Tibial artery (tissue), 4 donors: ENCODE data around the gene TNFSF18.

ENCODE experiments used
- DNase-seq, 2 donors: peaks; one replicate each; pipeline ENCODE4 v3.0.0-alpha.2; 2019
- H3K27ac ChIP-seq, 2 donors: fragments of 200-600 bp; sonication (generic) in 1 of 2; 1 replicate in 1 of 2; 2 replicates in 1 of 2; pipeline ENCODE4 v1.5.1; 2018 to 2019; ENCODE audit warnings: mild to moderate bottlenecking in 1 of 2
- H3K27me3 ChIP-seq, 2 donors: fragments of 200-600 bp; sonication (generic) in 1 of 2; one replicate each; pipeline versions ENCODE4 v1.5.1 to v1.6.0; 2016 to 2019
- H3K36me3 ChIP-seq, 3 donors: fragments of 200-600 bp; sonication (generic) in 2 of 3; one replicate each; pipeline ENCODE4 v1.5.1; 2016 to 2019; ENCODE audit warnings: mild to moderate bottlenecking in 2 of 3
- H3K4me1 ChIP-seq, 4 donors: fragments of 200-600 bp; sonication (generic) in 2 of 4; 1 replicate in 3 of 4; 2 replicates in 1 of 4; pipeline ENCODE4 v1.5.1; 2016 to 2019
- H3K4me3 ChIP-seq, 2 donors: fragments of 200-600 bp; sonication (generic) in 1 of 2; 1 replicate in 1 of 2; 2 replicates in 1 of 2; pipeline ENCODE4 v1.5.1; 2018 to 2019; ENCODE audit warnings: mild to moderate bottlenecking in 2 of 2
- H3K9me3 ChIP-seq, 3 donors: fragments of 200-600 bp; sonication (generic) in 1 of 3; one replicate each; pipeline ENCODE4 v1.5.1; 2016 to 2019
- intact Hi-C: fragments of 100-400 bp; cut with DNase I; formaldehyde crosslinking; loops from one replicate; pipeline ENCODE4 v1.15.0; 2023; ENCODE audit warnings: low total_unique reads
- TF ChIP-seq, protein P1 (sequence below), 2 experiments: fragments of 200-600 bp in 1 of 2; fragments of 450-650 bp in 1 of 2; IDR thresholded peaks; one replicate each; pipeline ENCODE4 v1.5.1; 2017 to 2019; ENCODE audit warnings: antibody characterized with exemption in 2 of 2, mild to moderate bottlenecking in 1 of 2, moderate library complexity in 1 of 2

Gene TNFSF18

DNA sequence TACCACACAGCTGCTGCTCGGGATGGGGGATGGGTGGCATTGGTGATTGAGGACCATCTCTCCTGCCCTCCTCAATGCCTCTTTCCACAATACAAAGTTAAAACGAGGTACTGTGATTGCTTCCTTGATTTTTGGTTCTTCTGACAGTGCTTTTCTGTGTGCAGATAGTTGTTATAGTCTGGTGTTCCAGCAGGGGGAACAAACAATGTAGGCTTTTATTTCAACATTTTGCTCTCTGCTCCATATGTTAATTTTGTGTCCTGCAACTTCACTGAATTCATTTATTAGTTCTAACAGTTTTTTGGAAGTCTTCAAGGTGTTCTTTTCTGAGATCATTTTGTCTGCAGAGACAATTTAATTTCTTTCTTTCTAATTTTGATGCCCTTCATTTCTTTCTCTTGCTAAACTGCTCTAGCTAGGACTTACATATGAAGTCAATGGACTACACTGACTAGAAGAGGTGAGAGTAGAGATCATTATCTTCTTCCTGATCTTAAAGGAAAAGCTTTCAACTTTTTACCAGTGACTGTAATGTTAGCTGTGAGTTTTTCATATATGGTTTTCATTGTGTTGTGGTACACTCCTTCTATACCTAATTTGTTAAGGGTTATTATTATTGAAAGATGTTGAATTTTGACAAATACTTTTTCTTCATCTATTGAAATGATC lies 45.4 kb downstream of the TNFSF18 start:
- H3K27me3 ChIP-seq: no peaks in the 10 kb centered on the region
- intact Hi-C loops: no loop called here
- H3K4me1 ChIP-seq: no peaks in the 10 kb centered on the region
- TF ChIP-seq, protein P1, sequence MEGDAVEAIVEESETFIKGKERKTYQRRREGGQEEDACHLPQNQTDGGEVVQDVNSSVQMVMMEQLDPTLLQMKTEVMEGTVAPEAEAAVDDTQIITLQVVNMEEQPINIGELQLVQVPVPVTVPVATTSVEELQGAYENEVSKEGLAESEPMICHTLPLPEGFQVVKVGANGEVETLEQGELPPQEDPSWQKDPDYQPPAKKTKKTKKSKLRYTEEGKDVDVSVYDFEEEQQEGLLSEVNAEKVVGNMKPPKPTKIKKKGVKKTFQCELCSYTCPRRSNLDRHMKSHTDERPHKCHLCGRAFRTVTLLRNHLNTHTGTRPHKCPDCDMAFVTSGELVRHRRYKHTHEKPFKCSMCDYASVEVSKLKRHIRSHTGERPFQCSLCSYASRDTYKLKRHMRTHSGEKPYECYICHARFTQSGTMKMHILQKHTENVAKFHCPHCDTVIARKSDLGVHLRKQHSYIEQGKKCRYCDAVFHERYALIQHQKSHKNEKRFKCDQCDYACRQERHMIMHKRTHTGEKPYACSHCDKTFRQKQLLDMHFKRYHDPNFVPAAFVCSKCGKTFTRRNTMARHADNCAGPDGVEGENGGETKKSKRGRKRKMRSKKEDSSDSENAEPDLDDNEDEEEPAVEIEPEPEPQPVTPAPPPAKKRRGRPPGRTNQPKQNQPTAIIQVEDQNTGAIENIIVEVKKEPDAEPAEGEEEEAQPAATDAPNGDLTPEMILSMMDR (IDR thresholded peaks at IDR 0.05): no peak
- no peak for DNase-seq
- H3K9me3 ChIP-seq: no peaks in the 10 kb centered on the region
- no peak overlapping the region for H3K4me3 ChIP-seq
- no peaks in the 10 kb centered on the region for H3K36me3 ChIP-seq
- no peak overlapping the region for H3K27ac ChIP-seq

DNA sequence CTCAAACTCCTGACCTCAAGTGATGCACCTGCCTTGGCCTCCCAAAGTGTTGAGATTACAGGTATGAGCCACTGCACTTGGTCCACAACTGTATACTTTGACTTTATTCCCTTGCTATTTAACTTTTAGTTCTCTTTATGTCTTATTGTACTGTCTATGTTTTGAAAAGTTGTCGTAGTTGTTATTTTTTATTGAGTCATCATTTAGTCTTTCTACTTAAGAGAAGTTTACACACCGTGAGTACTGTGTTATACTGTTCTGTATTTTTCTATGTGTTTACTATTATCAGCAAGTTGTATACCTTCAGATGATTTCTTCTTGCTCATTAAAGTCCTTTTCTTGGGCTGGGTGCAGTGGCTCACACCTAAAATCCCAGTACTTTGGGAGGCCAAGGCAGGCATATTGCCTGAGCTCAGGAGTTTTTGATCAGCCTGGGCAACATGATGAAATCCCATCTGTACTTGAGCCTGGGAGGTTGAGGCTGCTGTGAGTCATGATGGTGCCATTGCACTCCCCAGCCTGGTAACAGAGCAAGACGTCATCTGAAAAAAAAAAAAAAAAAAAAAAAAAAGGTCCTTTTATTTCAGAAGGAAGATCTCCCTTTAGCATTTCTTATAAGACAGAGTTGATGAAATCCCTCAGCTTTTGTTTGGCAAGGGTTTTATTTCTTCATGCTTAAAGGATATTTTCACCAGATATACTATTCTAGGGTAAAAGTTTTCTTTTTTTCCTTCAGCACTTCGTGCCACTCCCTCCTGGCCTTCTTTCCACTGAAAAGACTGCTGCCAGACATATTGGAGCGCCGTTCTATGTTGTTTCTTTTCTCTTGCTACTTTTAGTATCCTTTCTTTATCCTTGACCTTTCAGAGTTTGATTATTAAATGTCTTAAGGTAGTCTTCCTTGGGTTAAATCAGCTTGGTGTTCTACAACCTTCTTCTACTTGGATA lies 47.6 kb downstream of the TNFSF18 start:
- H3K27ac ChIP-seq: no peak overlapping the region
- H3K4me1 ChIP-seq: no peaks in the 10 kb centered on the region
- intact Hi-C loops: no loop called here
- no peak overlapping the region for H3K4me3 ChIP-seq
- H3K9me3 ChIP-seq: no peaks in the 10 kb centered on the region
- peak in 1 of 2 donors; percentile 32 for DNase-seq
- H3K27me3 ChIP-seq: no peaks in the 10 kb centered on the region
- H3K36me3 ChIP-seq: no peaks in the 10 kb centered on the region
- TF ChIP-seq, protein P1 (IDR thresholded peaks at IDR 0.05): no peak

DNA sequence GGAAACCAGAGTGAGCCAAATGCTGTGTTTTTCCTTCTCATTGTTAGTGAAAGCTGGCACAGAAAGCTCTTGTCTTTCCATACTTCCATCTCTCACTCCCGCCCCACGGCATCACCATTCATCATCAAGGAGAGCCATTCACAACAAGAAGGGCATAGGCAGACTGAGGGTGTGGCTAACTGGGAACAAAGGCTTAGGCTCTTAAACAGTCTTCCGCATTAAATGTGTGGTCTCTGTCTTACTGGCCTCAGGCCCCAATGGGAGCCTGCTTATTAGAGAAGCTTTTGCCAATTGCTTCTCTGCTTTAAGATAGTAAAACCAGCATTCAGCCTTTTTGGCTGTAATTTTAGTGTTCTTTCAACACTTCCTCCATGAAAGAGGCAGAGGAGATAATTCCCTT lies 51.4 kb downstream of the TNFSF18 start:
- Histone ChIP-seq H3K36me3 (no peaks in the 10 kb centered on the region), H3K27me3 (no peaks in the 10 kb centered on the region), H3K9me3 (no peaks in the 10 kb centered on the region), H3K27ac (no peak overlapping the region), H3K4me3 (no peak overlapping the region), H3K4me1 (no peaks in the 10 kb centered on the region)
- TF ChIP-seq, protein P1 (IDR thresholded peaks at IDR 0.05): no peak
- no peak for DNase-seq
- intact Hi-C loops: no loop called here

DNA sequence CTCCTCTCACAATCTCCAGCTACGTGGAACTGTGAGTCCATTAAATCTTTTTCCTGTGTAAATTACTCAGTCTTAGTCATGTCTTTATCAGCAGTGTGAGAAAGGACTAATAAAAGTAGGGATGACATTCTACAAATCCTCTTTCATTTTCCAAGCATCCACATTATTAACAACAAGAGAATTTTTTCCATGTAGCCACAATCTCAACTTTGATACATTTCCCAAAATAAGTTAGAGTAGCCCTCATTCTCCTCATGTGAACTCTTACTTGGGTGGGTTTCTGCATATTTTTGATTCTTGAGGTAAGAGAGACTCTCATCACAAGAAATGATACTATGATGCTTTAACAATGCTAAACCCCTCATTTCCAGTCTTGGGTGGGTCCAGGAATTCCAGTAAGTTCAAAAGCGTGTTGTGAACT lies 52.8 kb downstream of the TNFSF18 start:
- intact Hi-C loops: no loop called here
- no peaks in the 10 kb centered on the region for H3K27me3 ChIP-seq
- H3K4me1 ChIP-seq: no peaks in the 10 kb centered on the region
- no peak for DNase-seq
- TF ChIP-seq, protein P1 (IDR thresholded peaks at IDR 0.05): no peak
- H3K36me3 ChIP-seq: no peaks in the 10 kb centered on the region
- no peaks in the 10 kb centered on the region for H3K9me3 ChIP-seq
- no peak overlapping the region for H3K27ac ChIP-seq
- H3K4me3 ChIP-seq: no peak overlapping the region

DNA sequence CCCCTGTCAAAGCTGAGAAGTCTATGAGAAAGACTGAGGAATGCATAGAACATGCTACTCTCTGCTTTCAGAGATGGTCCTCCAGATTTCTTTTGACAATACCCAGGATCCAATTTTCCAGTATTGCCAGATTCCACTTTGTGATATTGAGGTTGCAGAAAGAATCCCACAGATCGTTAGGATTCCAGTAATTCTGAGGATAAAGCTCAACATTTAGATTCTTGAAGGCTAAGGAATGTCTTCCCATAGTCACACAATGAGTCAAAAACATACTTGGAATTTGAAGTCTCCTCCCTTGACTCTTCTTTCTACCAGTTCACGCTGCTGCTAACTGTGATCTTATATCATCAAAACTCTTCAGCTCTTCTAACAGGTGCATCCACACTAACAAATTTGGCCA lies 57.1 kb downstream of the TNFSF18 start:
- intact Hi-C loops: no loop called here
- no peaks in the 10 kb centered on the region for H3K4me1 ChIP-seq
- TF ChIP-seq, protein P1 (IDR thresholded peaks at IDR 0.05): no peak
- no peak for DNase-seq
- no peaks in the 10 kb centered on the region for H3K9me3 ChIP-seq
- H3K4me3 ChIP-seq: no peak overlapping the region
- no peaks in the 10 kb centered on the region for H3K27me3 ChIP-seq
- H3K27ac ChIP-seq: no peak overlapping the region
- H3K36me3 ChIP-seq: no peaks in the 10 kb centered on the region
